GM20431 (cell line): Measurements from ENCODE around the gene TMEM185B.

ENCODE experiments used
- in situ Hi-C: fragments of 300-500 bp; cut with MseI, MboI; formaldehyde crosslinking; loops from one replicate; pipeline ENCODE4 v1.15.0; 2020; ENCODE audit warnings: low sequenced_read_pairs; ENCODE audit not compliant: unreplicated experiment

TMEM185B gene

GRCh38 chr2:120252225-120253020 lies 29.2 kb upstream of the TMEM185B start, which contains the start of gene RALB:
Gene RALB (plus strand): TSS chr2:120252852. CDS start chr2:120278665, 25,813 bp downstream.
- in situ Hi-C loops, result no loop called here

DNA sequence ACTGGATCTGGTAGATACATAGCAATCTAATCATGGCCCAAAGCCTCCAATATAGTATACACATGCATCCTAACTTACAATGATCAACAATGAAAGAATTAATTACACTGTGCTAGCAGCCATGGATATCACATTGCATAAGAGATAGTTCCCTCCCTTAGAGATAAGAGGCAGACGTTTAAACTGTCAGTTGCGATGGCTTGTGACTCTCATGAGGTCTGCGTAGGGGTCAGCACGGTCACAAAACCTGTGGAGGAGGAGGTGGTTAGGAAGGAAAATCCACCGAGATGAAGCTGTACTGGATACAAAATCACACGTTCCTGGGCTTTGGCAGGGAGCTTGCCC lies 28.7 kb upstream of the TMEM185B start:
- in situ Hi-C loops, result no loop called here

DNA sequence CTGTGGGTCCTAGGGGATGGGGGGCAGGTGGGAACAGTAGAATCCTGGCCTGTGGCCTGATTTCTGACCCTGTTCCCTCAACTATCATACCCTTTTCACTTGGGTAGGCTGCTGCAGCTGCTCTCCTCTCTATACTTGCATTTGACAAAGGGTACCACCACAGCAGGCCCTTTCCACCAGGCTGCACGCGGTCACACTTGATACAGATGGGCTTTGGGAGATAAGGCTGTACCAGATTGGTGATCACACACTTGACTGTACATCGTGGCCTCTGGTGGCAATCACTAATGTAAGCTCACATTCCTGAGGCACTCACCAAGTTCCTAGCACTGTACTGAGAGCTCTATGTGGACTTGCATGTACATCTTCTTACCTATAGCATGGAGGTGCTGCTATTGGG lies 27.9 kb upstream of the TMEM185B start:
- in situ Hi-C loops, result no loop called here

DNA sequence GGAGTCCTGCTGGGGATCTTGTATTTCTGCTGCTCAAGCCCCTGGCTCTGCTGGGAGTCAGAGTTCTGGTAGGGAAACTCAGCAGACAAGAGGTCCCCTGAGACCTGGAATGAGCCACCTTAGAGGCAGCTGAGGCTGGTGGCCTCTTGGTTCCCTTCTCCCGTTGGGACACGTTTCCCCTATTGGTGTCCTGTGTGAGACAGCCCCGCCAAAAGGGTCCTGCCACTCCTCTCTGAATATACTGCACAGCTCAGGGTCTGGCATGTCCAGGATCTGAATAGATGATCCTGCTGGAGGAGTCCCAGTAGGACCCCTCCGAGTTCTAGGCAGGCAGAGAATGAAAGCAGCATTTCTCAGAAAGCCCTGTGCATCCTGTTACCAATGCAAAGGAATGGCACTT lies 27.4 kb upstream of the TMEM185B start:
- in situ Hi-C loops, result no loop called here

- in situ Hi-C loops, result no loop called here
Measured at GRCh38 chr2:120247851-120248250, 24.7 kb upstream of the TMEM185B start.

- in situ Hi-C loops, result no loop called here
Measured at GRCh38 chr2:120246546-120247300, 23.5 kb upstream of the TMEM185B start.

DNA sequence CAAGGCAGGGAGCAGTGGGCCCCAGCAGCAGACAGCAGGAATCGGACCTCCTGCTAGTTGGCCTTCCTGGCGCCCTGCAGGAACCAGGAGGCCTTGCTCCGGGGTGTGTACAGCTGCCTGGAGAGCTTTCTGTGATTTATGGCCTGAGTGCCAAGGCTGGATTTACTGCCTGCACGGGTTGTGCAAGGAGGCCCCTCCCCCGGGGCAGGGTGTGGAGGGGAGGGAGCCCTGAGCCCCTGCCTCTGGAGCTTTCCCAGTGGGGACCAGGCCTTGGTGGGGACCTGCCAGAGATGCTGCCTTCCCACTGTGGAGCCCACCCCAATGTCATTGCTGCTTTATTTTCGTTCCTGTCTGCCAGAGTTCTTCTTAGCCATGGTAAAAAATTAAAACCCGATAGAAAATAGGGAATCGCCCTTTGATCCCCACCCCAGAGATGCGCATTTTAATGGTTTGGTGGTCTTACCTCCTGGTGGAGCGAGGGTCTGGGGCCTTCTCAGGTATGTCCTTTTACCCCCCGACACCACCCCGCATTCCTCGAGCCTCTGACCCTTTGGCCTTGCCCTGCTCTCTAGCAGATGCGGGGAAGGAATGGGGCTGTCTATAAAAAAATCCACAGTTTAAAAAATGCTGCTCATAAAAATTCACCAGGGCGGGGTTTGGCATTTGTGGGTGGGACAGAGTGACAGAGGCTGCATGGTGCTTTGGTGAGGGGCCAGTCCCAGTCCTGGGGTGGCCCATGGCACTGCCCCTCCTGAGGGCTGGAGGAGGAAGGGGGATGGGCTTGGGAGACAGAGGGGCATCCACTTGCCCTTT lies 22.5 kb upstream of the TMEM185B start:
- in situ Hi-C loops, result no loop called here

- in situ Hi-C loops, result no loop called here
Measured at GRCh38 chr2:120244656-120245519, 21.7 kb upstream of the TMEM185B start.

- in situ Hi-C loops, result no loop called here
Measured at GRCh38 chr2:120243875-120244553, 20.8 kb upstream of the TMEM185B start.

DNA sequence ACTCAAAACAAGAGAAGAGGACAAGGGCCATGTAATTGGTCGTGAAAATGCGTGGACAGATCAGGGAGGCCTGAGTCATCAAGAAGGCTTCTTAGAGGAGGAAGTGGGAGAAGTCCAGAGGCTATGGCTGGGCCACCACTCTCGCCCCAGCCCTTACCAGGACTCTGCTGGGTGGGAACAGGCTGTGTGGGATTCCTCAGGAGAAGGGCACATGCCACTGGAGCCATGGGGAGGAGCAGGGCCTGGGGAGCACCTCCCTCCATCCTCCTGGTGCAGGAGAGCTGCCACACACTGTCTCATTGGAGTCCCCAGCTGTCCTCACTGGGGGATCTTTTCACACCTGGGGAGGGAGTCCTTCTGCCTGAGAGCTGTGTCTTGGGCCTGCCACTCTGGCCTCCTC lies 20.0 kb upstream of the TMEM185B start:
- in situ Hi-C loops, result no loop called here

GRCh38 chr2:120241684-120242083 lies 18.5 kb upstream of the TMEM185B start:
- in situ Hi-C loops, result no loop called here

GRCh38 chr2:120240901-120241429 lies 17.8 kb upstream of the TMEM185B start:
- in situ Hi-C loops, result no loop called here

DNA sequence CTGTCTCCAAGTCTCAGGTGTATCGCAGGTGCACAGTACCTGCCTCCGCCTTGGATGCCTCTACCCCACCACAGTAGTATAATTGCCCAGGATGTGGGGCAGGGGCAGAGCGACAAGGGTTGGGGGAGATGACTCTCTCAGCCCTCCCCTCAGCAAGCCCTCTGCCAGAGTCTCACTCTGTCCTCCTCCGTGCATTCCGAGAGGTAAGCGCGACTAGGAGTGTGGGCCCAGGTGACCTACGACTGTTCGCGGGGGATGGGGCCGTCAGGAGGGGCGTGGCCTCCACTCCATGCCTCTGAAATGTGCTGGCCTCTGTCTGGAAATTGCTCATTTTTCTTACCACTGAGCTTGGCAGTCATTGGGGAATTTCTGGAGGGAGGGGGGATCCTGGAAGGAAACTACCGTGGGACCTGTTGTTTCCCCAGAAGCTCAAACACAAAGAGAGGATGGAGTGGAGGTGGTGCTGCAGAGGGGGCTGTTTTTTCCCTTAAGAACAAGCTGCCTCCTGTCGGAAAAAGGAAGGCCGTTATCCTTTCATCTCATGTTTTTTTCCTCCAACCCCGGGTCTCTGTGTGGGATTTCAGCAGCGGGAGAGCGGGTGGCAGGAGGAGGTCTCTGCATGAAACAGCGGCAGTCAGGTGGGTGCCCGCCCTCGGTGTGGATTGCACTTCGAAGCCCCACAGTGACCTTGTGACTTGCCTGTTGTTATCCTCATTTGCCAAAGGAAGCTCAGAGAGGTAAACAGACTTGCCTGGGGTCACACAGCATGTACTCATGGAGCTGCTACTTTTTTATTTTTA lies 16.5 kb upstream of the TMEM185B start:
- in situ Hi-C loops, result no loop called here

DNA sequence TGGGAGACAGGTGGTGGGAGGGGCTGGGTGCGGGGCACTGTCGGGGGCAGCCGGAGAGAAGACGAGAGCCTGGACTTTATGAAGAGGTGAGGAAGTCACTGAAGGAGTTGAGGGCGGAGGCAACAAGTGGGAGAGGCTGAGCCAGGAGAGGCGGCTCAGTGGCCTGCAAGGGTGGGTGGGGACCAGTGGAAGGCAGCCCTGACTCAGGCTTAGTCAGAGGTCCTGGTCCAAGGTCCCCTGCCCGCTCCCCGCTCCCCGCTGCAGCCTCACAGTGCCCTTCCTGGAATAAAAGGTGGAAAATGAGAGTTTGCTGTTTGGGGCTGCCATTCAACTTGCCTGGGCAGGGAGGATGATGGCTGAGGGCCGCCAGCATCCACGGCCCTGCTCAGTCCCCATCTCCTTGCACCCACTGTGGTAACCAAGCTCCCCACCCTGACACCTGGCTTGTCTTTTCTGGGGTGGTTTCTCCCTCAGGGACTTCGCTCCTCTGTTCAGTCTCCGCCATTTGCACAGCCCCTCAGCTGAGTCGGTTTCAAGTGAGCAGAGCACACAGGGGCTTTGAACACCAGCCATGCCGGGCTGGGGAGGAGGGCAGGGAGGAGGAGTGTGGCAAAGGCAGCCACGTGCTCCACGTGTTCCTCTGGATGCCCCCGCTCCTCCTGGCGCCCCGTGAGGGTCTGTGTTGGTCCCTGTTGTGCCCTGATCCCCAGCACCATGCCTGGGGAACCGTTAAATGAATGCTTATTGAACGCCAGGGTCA lies 15.7 kb upstream of the TMEM185B start:
- in situ Hi-C loops, result no loop called here

DNA sequence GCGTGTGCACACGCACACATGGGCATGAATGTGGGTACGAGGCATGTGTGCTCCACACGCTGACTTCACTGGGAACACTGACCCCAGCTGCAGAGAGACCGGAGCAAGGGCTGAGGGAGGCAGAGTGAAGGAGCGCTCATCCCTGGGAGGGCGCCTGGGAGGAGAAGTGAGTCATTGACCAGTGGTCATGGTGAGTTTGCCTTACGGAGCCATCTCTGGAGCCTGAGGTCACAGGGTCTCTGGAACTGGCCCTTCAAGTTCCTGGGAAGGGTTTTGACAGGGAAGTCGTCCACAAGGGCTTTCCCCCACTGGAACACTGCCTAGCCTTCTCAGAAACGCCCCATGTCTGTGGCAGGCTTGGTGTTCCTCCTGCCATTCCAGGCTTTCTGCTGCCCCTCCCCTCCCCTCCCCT lies 14.3 kb upstream of the TMEM185B start:
- in situ Hi-C loops, result no loop called here

DNA sequence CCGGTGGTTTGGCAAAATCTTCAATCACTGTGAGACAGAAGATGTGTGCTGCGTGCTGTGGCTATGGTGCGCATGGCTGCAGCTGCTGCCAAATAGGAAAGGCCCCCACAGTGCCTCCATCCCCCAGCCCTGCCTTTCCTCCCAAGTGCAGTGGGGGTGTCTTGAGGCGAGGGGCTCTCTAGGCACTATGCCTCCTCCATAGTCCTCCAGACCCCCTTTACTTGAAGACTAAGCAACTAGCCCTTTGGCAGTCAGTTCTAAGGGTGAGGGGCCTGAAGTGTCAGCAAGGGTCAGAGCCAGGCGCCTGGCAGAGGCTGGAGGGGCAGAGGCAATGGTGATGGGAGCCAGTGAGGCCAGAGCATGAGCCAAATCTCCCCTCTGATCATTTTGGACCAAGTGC lies 13.6 kb upstream of the TMEM185B start:
- in situ Hi-C loops, result no loop called here

- in situ Hi-C loops, result no loop called here
Measured at GRCh38 chr2:120236316-120236715, 13.1 kb upstream of the TMEM185B start.

DNA sequence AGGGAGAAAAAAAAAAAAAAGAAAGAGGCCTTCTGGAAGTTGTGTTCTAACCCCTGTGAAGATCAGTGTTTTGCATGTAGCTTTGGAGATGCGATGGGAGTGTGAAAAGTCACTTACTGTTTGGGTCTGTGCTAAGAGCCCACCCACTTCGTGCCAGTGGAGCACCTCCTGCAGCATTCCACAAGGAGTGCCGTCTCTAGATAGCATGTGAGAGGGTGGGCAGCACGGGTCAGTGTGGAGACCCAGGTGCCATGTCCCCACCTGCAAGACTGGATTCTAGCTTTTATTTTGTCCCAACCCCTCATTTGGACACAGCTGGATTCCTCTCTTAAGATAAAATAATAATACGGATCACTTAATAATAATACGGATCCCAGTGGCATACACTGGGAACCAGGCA lies 12.5 kb upstream of the TMEM185B start:
- in situ Hi-C loops, result no loop called here
